ENCODE results near the gene PTDSS2.

GRCh38 chr11:535210-535518 is 85.1 kb downstream of the PTDSS2 start:
- TF ChIP-seq E4F1 (CRISPR knock-in tag; IDR thresholded peaks at IDR 0.05; ENCODE audit: borderline replicate concordance), result no peak
- no peak for TF ChIP-seq MAZ (CRISPR knock-in tag; conservative IDR thresholded peaks at IDR 0.05 in 1 of 2, IDR thresholded peaks at IDR 0.05 in 1 of 2)
- TF ChIP-seq MXI1 (IDR thresholded peaks at IDR 0.05; ENCODE audit: low read depth, low read length), result no peak
- no peak for TF ChIP-seq PHTF2 (CRISPR knock-in tag; IDR thresholded peaks at IDR 0.05)
- TF ChIP-seq TEAD4 (IDR thresholded peaks at IDR 0.05; ENCODE audit: low read length), result no peak
- no peak for TF ChIP-seq TEAD4 (CRISPR knock-in tag; IDR thresholded peaks at IDR 0.05; ENCODE audit: borderline replicate concordance)
- TF ChIP-seq POLR2A (conservative IDR thresholded peaks at IDR 0.05), result no peak
- no peak for TF ChIP-seq POLR2AphosphoS5 (IDR thresholded peaks at IDR 0.05; ENCODE audit: control insufficient read depth, insufficient read depth, low read depth, low read length)
- TF ChIP-seq ZNF398 (CRISPR knock-in tag; IDR thresholded peaks at IDR 0.05), result no peak
- no peak for TF ChIP-seq MLLT1 (IDR thresholded peaks at IDR 0.05)
- no peak for TF ChIP-seq HDAC3 (IDR thresholded peaks at IDR 0.05; ENCODE audit: borderline replicate concordance, partially characterized antibody)
